Hepatocyte (in vitro differentiated cells): ENCODE measurements around the gene ANKRD22. TPM values are rescaled to one million over a fixed set of nuclear protein-coding genes. Genes with fewer than 3 reads are reported as not detected.

ENCODE experiments used
- DNase-seq: peaks from one replicate; pipeline ENCODE4 v3.0.0-alpha.2; 2016; ENCODE audit warnings: low spot score
- H2AFZ ChIP-seq: fragments of 200-600 bp; sonication (generic); 2 replicates; pipeline ENCODE4 v1.6.0; 2016; ENCODE audit warnings: antibody characterized with exemption, mild to moderate bottlenecking
- H3K27ac ChIP-seq: fragments of 200-600 bp; sonication (generic); 2 replicates; pipeline ENCODE4 v1.5.1; 2016; ENCODE audit warnings: mild to moderate bottlenecking
- H3K27me3 ChIP-seq: fragments of 200-600 bp; sonication (generic); 2 replicates; pipeline ENCODE4 v1.6.1; 2016
- H3K36me3 ChIP-seq: fragments of 200-600 bp; sonication (generic); replicated peaks from 2 replicates; pipeline ENCODE4 v1.5.1; 2016; ENCODE audit warnings: low read depth; ENCODE audit not compliant: insufficient read depth
- H3K4me1 ChIP-seq: fragments of 200-600 bp; sonication (generic); 2 replicates; pipeline ENCODE4 v1.5.1; 2016; ENCODE audit warnings: mild to moderate bottlenecking, moderate library complexity; ENCODE audit not compliant: insufficient read depth
- H3K4me2 ChIP-seq: fragments of 200-600 bp; sonication (generic); 2 replicates; pipeline ENCODE4 v1.6.0; 2016
- H3K4me3 ChIP-seq: fragments of 200-600 bp; sonication (generic); 2 replicates; pipeline ENCODE4 v1.5.1; 2016; ENCODE audit warnings: mild to moderate bottlenecking
- H3K79me2 ChIP-seq: fragments of 200-600 bp; sonication (generic); 2 replicates; pipeline ENCODE4 v1.6.0; 2017; ENCODE audit warnings: mild to moderate bottlenecking
- H3K9me2 ChIP-seq: fragments of 200-600 bp; sonication (generic); replicated peaks from 2 replicates; pipeline ENCODE4 v1.6.0; 2017; ENCODE audit warnings: mild to moderate bottlenecking; ENCODE audit not compliant: insufficient read depth
- H3K9me3 ChIP-seq: fragments of 200-600 bp; sonication (generic); 2 replicates; pipeline ENCODE4 v1.5.1; 2016; ENCODE audit warnings: low read depth, mild to moderate bottlenecking
- H4K20me1 ChIP-seq: fragments of 200-600 bp; sonication (generic); 2 replicates; pipeline ENCODE4 v1.6.0; 2016; ENCODE audit warnings: mild to moderate bottlenecking; ENCODE audit not compliant: insufficient read depth, poor library complexity, severe bottlenecking
- EZH2 ChIP-seq: fragments of 200-600 bp; sonication (generic); IDR thresholded peaks from 2 replicates; pipeline ENCODE4 v1.6.1; 2016; ENCODE audit warnings: antibody characterized with exemption, mild to moderate bottlenecking, borderline replicate concordance
- EZH2phosphoT487 ChIP-seq: fragments of 200-600 bp; sonication (generic); IDR thresholded peaks from one replicate; pipeline ENCODE4 v1.6.1; 2018; ENCODE audit warnings: antibody characterized with exemption, mild to moderate bottlenecking, low read depth, moderate library complexity; ENCODE audit not compliant: unreplicated experiment, severe bottlenecking
- WGBS: methylation state at CpG from one replicate; pipeline ENCODE4 v1.1.6; 2016; ENCODE audit warnings: low lambda C conversion rate; ENCODE audit errors: missing lambda C conversion rate; 5-methylcytosine and 5-hydroxymethylcytosine counted together
- polyA plus RNA-seq: library from polyadenylated mRNA; unstranded; fragments of >200 nt; fragmentation: Nextera tagmentation; extraction: Ambion mirVana; gene quantifications from 2 replicates; pipeline ENCODE4 v1.2.1, GENCODE V29; 2016
- total RNA-seq: library from RNA; depleted of rRNA; stranded (reverse); fragments of >200 nt; gene quantifications from 2 replicates; pipeline ENCODE4 v1.2.3, GENCODE V29; 2014
- TF ChIP-seq, protein P1 (sequence below): fragments of 200-600 bp; sonication (generic); IDR thresholded peaks from 2 replicates; pipeline ENCODE4 v1.5.1; 2016; ENCODE audit warnings: antibody characterized with exemption, mild to moderate bottlenecking; ENCODE audit not compliant: poor library complexity

ANKRD22 gene
- total and polyA plus RNA-seq, 2 experiments from 2014 or later, result 2.1 to 2.7 TPM

DNA sequence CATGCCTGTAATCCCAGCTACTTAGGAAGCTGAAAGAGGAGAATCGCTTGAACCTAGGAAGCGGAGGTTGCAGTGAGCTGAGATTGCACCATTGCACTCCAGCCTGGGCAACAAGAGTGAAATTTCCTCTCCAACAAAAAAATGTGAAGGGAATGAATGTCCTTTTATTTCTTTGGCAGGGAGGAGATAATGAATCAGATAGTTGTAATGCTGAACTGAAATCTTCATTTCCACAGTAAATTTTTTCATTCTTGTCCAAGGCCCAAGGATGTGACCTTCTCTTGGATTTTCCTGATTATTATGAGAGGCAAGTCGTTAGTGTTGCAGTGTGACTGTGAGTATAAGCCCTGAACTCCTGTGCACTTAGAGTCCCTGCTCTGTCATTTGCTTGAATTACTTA lies 42.0 kb upstream of the ANKRD22 start:
- peaks cover 32% of the 10 kb centered on the region for H3K4me1 ChIP-seq
- DNase-seq, result no peak
- no peak overlapping the region for H3K4me3 ChIP-seq
- peaks cover 28% of the 10 kb centered on the region for H3K79me2 ChIP-seq
- TF ChIP-seq EZH2phosphoT487 (no peak), EZH2 (no peak)
- TF ChIP-seq, protein P1, sequence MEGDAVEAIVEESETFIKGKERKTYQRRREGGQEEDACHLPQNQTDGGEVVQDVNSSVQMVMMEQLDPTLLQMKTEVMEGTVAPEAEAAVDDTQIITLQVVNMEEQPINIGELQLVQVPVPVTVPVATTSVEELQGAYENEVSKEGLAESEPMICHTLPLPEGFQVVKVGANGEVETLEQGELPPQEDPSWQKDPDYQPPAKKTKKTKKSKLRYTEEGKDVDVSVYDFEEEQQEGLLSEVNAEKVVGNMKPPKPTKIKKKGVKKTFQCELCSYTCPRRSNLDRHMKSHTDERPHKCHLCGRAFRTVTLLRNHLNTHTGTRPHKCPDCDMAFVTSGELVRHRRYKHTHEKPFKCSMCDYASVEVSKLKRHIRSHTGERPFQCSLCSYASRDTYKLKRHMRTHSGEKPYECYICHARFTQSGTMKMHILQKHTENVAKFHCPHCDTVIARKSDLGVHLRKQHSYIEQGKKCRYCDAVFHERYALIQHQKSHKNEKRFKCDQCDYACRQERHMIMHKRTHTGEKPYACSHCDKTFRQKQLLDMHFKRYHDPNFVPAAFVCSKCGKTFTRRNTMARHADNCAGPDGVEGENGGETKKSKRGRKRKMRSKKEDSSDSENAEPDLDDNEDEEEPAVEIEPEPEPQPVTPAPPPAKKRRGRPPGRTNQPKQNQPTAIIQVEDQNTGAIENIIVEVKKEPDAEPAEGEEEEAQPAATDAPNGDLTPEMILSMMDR, result no peak
- H2AFZ ChIP-seq, result no peak overlapping the region
- no peaks in the 10 kb centered on the region for H3K9me2 ChIP-seq
- H3K36me3 ChIP-seq, result no peaks in the 10 kb centered on the region
- WGBS, result 74% methylated on average over 3 of the region's 3 CpGs
- no peaks in the 10 kb centered on the region for H3K9me3 ChIP-seq
- no peak overlapping the region for H3K4me2 ChIP-seq
- H4K20me1 ChIP-seq, result no peaks in the 10 kb centered on the region
- H3K27ac ChIP-seq, result peak overlapping the region; percentile 96
- H3K27me3 ChIP-seq, result no peaks in the 10 kb centered on the region

DNA sequence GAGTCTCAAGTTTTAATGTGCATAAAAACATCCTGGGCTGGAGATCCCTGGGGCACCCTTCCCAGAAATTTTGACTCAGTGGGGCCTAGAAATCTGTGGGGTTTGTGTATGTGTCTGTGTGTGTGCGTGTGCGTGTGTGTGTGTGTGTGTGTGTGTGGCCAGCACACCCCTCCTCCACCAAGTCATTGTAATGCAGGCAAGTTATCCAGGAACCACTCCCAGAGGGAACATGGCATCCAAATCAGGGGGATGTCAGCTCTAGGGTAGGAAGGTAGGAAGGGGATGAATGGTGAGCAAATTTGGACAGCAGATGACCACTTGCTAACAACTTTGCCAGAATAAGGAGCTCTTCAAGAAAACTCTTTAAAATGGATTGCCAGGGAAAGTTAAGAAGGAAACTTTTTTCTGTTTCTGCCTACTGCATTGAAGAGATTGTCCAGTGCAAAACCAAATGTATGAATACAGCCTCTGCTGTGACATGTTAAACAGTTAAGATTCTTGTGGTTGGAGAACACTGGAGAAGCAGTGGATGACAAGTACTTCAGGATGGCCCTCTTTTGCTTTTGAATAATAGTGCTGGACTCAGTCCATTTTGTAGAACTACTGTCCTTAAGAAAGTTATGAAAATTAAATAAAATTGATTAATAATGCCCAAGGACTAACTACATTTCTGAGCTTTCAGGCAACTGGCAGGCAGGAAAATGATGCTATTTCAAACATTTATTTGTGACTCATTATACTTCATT lies 40.8 kb upstream of the ANKRD22 start:
- Histone ChIP-seq H2AFZ (no peak overlapping the region), H3K27ac (no peak overlapping the region), H3K4me3 (no peak overlapping the region), H3K4me2 (no peak overlapping the region), H3K9me3 (no peaks in the 10 kb centered on the region), H3K36me3 (no peaks in the 10 kb centered on the region), H3K4me1 (peaks cover 23% of the 10 kb centered on the region), H4K20me1 (no peaks in the 10 kb centered on the region), H3K79me2 (peaks cover 39% of the 10 kb centered on the region), H3K9me2 (no peaks in the 10 kb centered on the region), H3K27me3 (no peaks in the 10 kb centered on the region)
- no peak for DNase-seq
- WGBS, result 70% methylated on average over 2 of the region's 2 CpGs
- no peak for TF ChIP-seq EZH2
- TF ChIP-seq EZH2phosphoT487, result no peak
- TF ChIP-seq, protein P1, result no peak

- peaks cover 10% of the 10 kb centered on the region for H3K4me1 ChIP-seq
- H3K27me3 ChIP-seq, result no peaks in the 10 kb centered on the region
- no peak overlapping the region for H3K27ac ChIP-seq
- no peaks in the 10 kb centered on the region for H4K20me1 ChIP-seq
- no peak overlapping the region for H3K4me2 ChIP-seq
- no peak for TF ChIP-seq EZH2phosphoT487
- no peak for TF ChIP-seq EZH2
- TF ChIP-seq, protein P1, result no peak
- H3K4me3 ChIP-seq, result no peak overlapping the region
- H3K36me3 ChIP-seq, result no peaks in the 10 kb centered on the region
- WGBS, result 91% methylated on average over 4 of the region's 4 CpGs
- no peaks in the 10 kb centered on the region for H3K9me2 ChIP-seq
- no peaks in the 10 kb centered on the region for H3K9me3 ChIP-seq
- no peak overlapping the region for H2AFZ ChIP-seq
- DNase-seq, result no peak
- H3K79me2 ChIP-seq, result peaks cover 52% of the 10 kb centered on the region
Measured at GRCh38 chr10:88890681-88891381, 39.2 kb upstream of the ANKRD22 start.
